GM19240 (cell line): ENCODE measurements around the gene NAA60.
"Not testable (repeated sequence)": the region's sequence is repeated elsewhere in the genome, so short reads cannot be mapped to it uniquely, and the experiment has no call there.

ENCODE experiments used
- DNase-seq: peaks from one replicate; pipeline ENCODE4 v3.0.0; 2011; ENCODE audit warnings: low spot score; ENCODE audit not compliant: insufficient read length

The NAA60 gene

GRCh38 chr16:3481696-3482658, 38.5 kb downstream of the NAA60 start:
- no peak for DNase-seq

- no peak for DNase-seq
Observed at GRCh38 chr16:3482659-3483241, 39.3 kb downstream of the NAA60 start.

GRCh38 chr16:3484318-3485096, 41.0 kb downstream of the NAA60 start:
- no peak for DNase-seq

- DNase-seq = no peak
Observed at GRCh38 chr16:3485097-3485745, 41.7 kb downstream of the NAA60 start.

GRCh38 chr16:3485821-3486505, 42.5 kb downstream of the NAA60 start:
- DNase-seq = no peak

GRCh38 chr16:3486506-3487215, 43.2 kb downstream of the NAA60 start:
- DNase-seq = no peak

GRCh38 chr16:3487521-3488410, 44.3 kb downstream of the NAA60 start:
- no peak for DNase-seq

- DNase-seq = no peak
Observed at GRCh38 chr16:3488801-3489200, 45.3 kb downstream of the NAA60 start.

GRCh38 chr16:3490911-3491629, 47.6 kb downstream of the NAA60 start:
- no peak for DNase-seq

- no peak for DNase-seq
Observed at GRCh38 chr16:3492356-3492755, 48.9 kb downstream of the NAA60 start.

- no peak for DNase-seq
Observed at GRCh38 chr16:3494386-3494973, 51.0 kb downstream of the NAA60 start.

- no peak for DNase-seq
Observed at GRCh38 chr16:3495176-3495575, 51.7 kb downstream of the NAA60 start, which contains the start of gene C16orf90. TSS of gene C16orf90 (minus strand) at chr16:3495489. CDS start at chr16:3495421, 68 bp downstream.

GRCh38 chr16:3496386-3496785, 52.9 kb downstream of the NAA60 start:
- DNase-seq = no peak

GRCh38 chr16:3497771-3498170, 54.3 kb downstream of the NAA60 start:
- DNase-seq = no peak

- no peak for DNase-seq
Observed at GRCh38 chr16:3498988-3499387, 55.5 kb downstream of the NAA60 start.

- not testable (repeated sequence) for DNase-seq
Observed at GRCh38 chr16:3501412-3501761, 57.9 kb downstream of the NAA60 start.

- no peak for DNase-seq
Observed at GRCh38 chr16:3501783-3502400, 58.4 kb downstream of the NAA60 start.

GRCh38 chr16:3503523-3503922, 60.0 kb downstream of the NAA60 start:
- no peak for DNase-seq
